ENCODE results near the gene MAZ.

Gene MAZ

GRCh38 chr16:29839822-29840221 is 33.5 kb downstream of the MAZ start:
- Histone ChIP-seq H3K4me3 (ENCODE audit: insufficient read depth, low read length, poor library complexity, severe bottlenecking) (no peak overlapping the region), H3F3A (ENCODE audit: insufficient read depth) (no peaks in the 10 kb centered on the region), H3K27me3 (ENCODE audit: low read length) (no peaks in the 10 kb centered on the region), H3K9me2 (replicated peaks; ENCODE audit: insufficient read depth, low read length) (no peaks in the 10 kb centered on the region), H3K9me3 (ENCODE audit: insufficient read depth, low read length) (no peaks in the 10 kb centered on the region), H2AFZ (ENCODE audit: low read depth, low read length, severe bottlenecking) (no peak overlapping the region), H3K9ac (ENCODE audit: low read length) (no peak overlapping the region), H3K4me2 (ENCODE audit: low read depth, low read length, poor library complexity, severe bottlenecking) (no peak overlapping the region), H3K27ac (ENCODE audit: low read depth, low read length) (no peak overlapping the region), H3K79me2 (ENCODE audit: insufficient read depth, low read length) (no peaks in the 10 kb centered on the region), H4K20me1 (ENCODE audit: low read depth, low read length) (no peaks in the 10 kb centered on the region), H3K36me3 (ENCODE audit: low read length) (no peaks in the 10 kb centered on the region)
- TF ChIP-seq CTCF (IDR thresholded peaks at IDR 0.05; ENCODE audit: insufficient read depth, low read length, poor library complexity, severe bottlenecking) = no peak
- no peak for TF ChIP-seq EZH2phosphoT487 (conservative IDR thresholded peaks at IDR 0.05; ENCODE audit: low read length)

GRCh38 chr16:29840240-29840639 is 33.9 kb downstream of the MAZ start:
- H3F3A ChIP-seq (ENCODE audit: insufficient read depth) = no peaks in the 10 kb centered on the region
- no peaks in the 10 kb centered on the region for H3K9me2 ChIP-seq (replicated peaks; ENCODE audit: insufficient read depth, low read length)
- H4K20me1 ChIP-seq (ENCODE audit: low read depth, low read length) = no peaks in the 10 kb centered on the region
- H2AFZ ChIP-seq (ENCODE audit: low read depth, low read length, severe bottlenecking) = no peak overlapping the region
- no peaks in the 10 kb centered on the region for H3K27me3 ChIP-seq (ENCODE audit: low read length)
- no peak overlapping the region for H3K9ac ChIP-seq (ENCODE audit: low read length)
- TF ChIP-seq CTCF (IDR thresholded peaks at IDR 0.05; ENCODE audit: insufficient read depth, low read length, poor library complexity, severe bottlenecking) = no peak
- TF ChIP-seq EZH2phosphoT487 (conservative IDR thresholded peaks at IDR 0.05; ENCODE audit: low read length) = no peak
- H3K36me3 ChIP-seq (ENCODE audit: low read length) = no peaks in the 10 kb centered on the region
- no peak overlapping the region for H3K27ac ChIP-seq (ENCODE audit: low read depth, low read length)
- H3K79me2 ChIP-seq (ENCODE audit: insufficient read depth, low read length) = no peaks in the 10 kb centered on the region
- H3K4me3 ChIP-seq (ENCODE audit: insufficient read depth, low read length, poor library complexity, severe bottlenecking) = no peak overlapping the region
- no peaks in the 10 kb centered on the region for H3K9me3 ChIP-seq (ENCODE audit: insufficient read depth, low read length)
- H3K4me2 ChIP-seq (ENCODE audit: low read depth, low read length, poor library complexity, severe bottlenecking) = no peak overlapping the region

GRCh38 chr16:29841631-29842030 is 35.3 kb downstream of the MAZ start:
- TF ChIP-seq EZH2phosphoT487 (conservative IDR thresholded peaks at IDR 0.05; ENCODE audit: low read length) (no peak), CTCF (IDR thresholded peaks at IDR 0.05; ENCODE audit: insufficient read depth, low read length, poor library complexity, severe bottlenecking) (no peak)
- Histone ChIP-seq H3K36me3 (ENCODE audit: low read length) (no peaks in the 10 kb centered on the region), H4K20me1 (ENCODE audit: low read depth, low read length) (no peaks in the 10 kb centered on the region), H3K79me2 (ENCODE audit: insufficient read depth, low read length) (no peaks in the 10 kb centered on the region), H3K27me3 (ENCODE audit: low read length) (no peaks in the 10 kb centered on the region), H3K9me3 (ENCODE audit: insufficient read depth, low read length) (no peaks in the 10 kb centered on the region), H3K9me2 (replicated peaks; ENCODE audit: insufficient read depth, low read length) (no peaks in the 10 kb centered on the region), H3K9ac (ENCODE audit: low read length) (no peak overlapping the region), H3F3A (ENCODE audit: insufficient read depth) (no peaks in the 10 kb centered on the region), H3K4me3 (ENCODE audit: insufficient read depth, low read length, poor library complexity, severe bottlenecking) (no peak overlapping the region), H3K4me2 (ENCODE audit: low read depth, low read length, poor library complexity, severe bottlenecking) (no peak overlapping the region), H3K27ac (ENCODE audit: low read depth, low read length) (no peak overlapping the region), H2AFZ (ENCODE audit: low read depth, low read length, severe bottlenecking) (no peak overlapping the region)

Data from SU-DHL-6 (cell line).